ENCODE measurements around the gene GABRG3.

DNA sequence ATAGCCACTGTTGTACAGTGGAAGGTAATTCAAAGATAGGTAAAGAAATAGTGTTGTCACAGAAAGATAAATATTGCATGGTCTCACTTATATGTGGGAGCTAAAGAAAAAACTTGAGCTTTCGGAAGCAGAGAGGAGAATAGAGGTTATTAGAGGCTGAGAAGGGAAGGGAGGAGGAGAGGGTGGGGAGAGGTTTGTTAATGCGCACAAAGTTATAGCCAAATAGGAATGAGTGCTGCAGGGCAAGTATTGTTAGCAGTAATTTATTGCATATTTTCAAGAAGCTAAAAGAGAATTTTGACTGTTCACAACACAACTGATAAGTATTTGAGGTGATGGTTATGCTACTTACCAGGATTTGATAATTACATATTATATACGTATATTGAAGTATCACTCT, 154.2 kb downstream of the GABRG3 start:
- TF ChIP-seq POLR2A (IDR thresholded peaks at IDR 0.05; ENCODE audit: low read depth) (no peak), EP300 (IDR thresholded peaks at IDR 0.05) (no peak)
- TF ChIP-seq, protein P1, sequence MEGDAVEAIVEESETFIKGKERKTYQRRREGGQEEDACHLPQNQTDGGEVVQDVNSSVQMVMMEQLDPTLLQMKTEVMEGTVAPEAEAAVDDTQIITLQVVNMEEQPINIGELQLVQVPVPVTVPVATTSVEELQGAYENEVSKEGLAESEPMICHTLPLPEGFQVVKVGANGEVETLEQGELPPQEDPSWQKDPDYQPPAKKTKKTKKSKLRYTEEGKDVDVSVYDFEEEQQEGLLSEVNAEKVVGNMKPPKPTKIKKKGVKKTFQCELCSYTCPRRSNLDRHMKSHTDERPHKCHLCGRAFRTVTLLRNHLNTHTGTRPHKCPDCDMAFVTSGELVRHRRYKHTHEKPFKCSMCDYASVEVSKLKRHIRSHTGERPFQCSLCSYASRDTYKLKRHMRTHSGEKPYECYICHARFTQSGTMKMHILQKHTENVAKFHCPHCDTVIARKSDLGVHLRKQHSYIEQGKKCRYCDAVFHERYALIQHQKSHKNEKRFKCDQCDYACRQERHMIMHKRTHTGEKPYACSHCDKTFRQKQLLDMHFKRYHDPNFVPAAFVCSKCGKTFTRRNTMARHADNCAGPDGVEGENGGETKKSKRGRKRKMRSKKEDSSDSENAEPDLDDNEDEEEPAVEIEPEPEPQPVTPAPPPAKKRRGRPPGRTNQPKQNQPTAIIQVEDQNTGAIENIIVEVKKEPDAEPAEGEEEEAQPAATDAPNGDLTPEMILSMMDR (IDR thresholded peaks at IDR 0.05), result no peak
